Fibroblast of skin of back (primary cell): ENCODE measurements around the gene TBC1D1.

Experiments used
- DNase-seq: peaks from one replicate; pipeline ENCODE4 v3.0.0-alpha.2; 2013

The TBC1D1 gene

DNA sequence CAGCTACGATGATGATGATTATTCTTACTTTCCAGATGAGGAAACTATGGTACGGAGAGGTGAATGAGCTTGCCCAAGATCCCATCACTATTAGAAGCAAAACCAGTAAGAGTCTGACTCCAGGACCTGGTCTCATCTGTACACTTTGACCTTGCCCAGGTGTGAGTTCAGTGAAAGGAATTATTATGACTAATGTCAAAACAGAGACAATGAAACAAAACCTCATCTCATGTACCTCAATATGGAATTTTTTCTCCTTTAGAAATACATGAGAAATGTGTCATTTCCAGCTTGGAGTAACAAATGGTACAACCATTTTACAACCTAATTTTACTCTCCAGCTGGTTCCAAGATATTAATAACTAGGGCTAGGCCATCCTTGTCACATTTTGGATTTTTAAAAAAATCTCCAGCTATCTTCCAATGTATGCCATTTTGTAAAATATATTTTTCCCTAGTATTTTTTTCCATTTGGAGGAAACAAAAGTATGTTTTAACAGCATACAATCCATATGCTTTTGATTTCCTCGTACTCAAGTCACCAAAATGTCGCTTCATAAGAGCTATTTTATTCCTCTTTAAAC lies 283.1 kb downstream of the TBC1D1 start:
- DNase-seq = no peak

DNA sequence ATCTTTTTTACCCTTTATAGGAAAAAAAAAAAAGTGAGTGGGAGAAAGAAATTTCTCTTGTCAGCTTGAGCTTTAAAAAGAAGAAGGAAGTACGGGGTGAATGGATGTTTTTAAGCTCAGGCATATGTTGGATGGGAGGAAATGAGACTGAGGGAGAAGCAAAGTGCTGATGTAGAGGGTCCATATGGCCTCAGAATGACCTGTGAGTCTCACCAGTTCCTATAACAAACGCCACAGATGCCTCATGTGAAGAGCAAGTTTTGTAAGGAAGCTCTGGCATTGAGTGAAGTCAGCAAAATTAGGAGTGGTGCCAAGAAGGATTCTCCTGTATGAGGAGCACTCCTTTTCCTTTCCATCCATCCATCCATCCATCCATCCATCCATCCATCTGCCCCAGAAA lies 283.9 kb downstream of the TBC1D1 start:
- no peak for DNase-seq

DNA sequence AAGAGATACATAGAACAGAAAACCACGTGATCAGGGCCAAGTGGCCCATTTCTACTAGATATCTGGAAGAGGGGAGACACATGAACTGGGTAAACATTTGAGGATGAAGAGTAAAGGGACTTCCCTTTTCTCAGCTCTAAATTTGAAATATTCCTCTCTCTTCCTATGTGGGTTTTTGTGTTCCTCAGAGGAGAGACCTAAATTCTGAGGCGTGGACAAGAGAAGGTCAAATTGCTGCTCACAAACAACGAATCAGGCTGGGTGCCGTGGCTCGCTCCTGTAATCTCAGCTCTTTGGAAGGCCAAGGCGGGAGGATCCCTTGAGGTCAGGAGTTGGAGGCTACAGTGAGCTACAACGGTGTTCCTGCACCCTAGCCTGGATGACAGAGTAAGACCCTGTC lies 285.3 kb downstream of the TBC1D1 start:
- DNase-seq = no peak

DNA sequence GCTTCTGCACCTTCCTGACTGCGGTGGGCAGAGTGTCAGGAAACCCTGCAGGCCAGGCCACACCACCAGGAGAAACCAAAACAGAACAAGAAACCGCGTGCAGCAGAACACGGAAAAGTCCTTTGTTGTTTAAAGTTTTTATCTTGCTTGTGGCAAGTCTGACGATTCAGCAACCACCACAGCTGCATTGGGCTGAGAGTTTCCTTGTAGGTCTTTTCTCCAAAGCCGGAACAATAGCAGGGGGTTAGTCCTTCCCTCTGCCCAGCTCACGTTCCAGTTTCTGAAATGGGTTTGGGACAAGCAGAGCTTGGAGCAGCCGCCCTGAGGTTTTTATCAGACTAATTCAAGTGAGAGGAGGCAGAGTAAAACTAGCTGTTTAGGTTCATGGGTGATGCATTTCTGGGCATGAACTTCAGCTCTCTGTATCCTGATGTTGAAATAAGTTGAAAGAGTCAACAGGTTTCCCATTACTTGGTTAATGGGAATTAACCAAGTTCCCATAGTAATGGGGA lies 286.2 kb downstream of the TBC1D1 start:
- DNase-seq = no peak

DNA sequence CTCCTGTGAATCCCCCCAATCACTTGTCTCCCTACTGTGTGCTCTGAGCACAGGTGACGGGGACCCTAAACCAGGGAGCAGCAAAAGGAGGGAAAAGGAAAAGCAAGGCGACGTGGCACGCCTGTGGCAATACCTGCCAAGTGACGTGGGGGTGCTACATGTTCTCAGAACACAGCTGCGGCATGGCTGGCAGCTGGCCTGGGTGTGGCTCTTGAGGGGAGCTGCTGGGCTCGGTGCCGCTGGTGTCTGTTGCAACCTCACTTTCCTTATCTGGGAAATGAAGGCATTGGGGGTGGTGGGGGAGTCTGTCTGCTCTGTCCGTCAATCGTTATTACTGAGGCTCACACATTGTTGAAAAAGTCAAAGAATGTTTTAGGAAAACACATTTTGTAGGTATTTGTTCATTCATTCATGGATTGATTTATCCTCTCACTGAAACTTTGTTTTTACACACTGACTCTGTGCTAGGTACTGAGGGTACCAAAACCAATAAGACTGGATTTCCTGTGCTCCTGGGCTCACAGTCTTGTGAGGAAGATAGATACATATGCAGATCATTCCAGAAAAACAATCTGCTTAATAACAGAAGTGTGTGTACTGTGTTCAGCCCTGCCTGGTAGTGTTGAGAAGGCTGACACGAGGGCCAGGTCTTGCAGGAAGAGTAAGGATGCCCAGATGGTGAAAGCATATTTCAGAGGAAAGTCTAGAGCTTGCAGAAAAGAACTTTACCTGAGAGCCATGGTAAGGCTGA lies 286.9 kb downstream of the TBC1D1 start:
- DNase-seq = no peak

GRCh38 chr4:38178392-38178995 lies 287.6 kb downstream of the TBC1D1 start:
- no peak for DNase-seq

GRCh38 chr4:38179690-38180377 lies 288.9 kb downstream of the TBC1D1 start:
- peak; percentile 77 for DNase-seq

GRCh38 chr4:38180456-38180855 lies 289.6 kb downstream of the TBC1D1 start:
- no peak for DNase-seq

DNA sequence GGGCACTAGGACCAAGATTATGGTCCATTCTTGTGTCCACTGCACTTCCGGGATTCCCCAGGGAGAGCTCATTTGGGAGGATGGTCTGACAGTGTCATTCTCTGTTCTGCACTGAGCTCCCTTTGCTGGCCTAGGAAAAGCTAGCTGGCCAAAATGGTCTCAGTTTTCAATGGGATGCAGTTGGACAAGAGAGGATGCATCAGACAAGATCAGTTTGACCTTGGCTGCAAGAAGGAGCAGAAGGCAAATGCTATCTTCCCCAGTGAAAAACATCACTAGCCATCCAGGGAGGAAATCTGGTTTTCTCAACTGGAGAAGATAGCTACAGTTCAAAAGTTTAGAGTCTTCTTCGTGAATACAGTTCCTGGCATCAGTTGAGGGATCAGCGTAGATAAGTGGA lies 290.4 kb downstream of the TBC1D1 start:
- DNase-seq = no peak

DNA sequence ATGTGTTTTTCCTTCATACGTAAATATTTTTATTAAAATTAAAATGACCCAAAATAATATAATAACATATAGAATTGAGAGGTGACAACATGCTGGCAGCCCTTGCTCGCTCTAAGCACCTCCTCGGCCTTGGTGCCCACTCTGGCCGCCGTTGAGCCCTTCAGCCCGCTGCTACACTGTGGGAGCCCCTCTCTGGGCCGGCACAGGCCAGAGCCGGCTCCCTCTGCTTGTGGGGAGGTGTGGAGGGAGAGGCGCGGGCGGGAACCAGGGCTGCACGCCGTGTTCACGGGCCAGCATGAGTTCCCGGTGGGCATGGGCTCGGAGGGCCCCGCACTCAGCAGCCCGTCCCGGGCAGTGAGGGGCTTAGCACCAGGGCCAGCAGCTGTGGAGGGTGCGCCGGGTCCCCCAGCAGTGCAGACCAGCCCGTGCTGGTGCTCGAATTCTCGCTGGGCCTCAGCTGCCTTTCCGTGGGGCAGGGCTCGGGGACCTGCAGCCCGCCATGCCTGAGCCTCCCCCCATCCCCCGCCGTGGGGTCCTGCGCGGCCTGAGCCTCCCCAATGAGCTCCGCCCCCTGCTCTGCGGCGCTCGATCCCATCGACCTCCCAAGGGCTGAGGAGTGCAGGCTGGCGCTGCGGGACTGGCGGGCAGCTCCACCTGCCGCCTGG lies 291.6 kb downstream of the TBC1D1 start:
- no peak for DNase-seq

- DNase-seq = no peak
These were observed 293.5 kb downstream of the TBC1D1 start for GRCh38 chr4:38184404-38184803.

- no peak for DNase-seq
These were observed 294.7 kb downstream of the TBC1D1 start for GRCh38 chr4:38185406-38186144.

GRCh38 chr4:38188136-38188535 lies 297.3 kb downstream of the TBC1D1 start:
- no peak for DNase-seq

- peak; percentile 29 for DNase-seq
These were observed 297.8 kb downstream of the TBC1D1 start for GRCh38 chr4:38188631-38189101.
